IPS-20b (cell line): ENCODE results near the gene ITPRIP.

ENCODE experiments used
- H3K27ac ChIP-seq: one replicate; pipeline ENCODE4 v1.5.1; 2013; ENCODE audit warnings: low read length
- H3K27me3 ChIP-seq: 2 replicates; pipeline ENCODE4 v1.6.1; 2013; ENCODE audit warnings: mild to moderate bottlenecking, low read length, inconsistent platforms; ENCODE audit not compliant: insufficient read depth
- H3K36me3 ChIP-seq: 2 replicates; pipeline ENCODE4 v1.6.1; 2013; ENCODE audit warnings: low read depth, mild to moderate bottlenecking, inconsistent platforms, low read length, moderate library complexity; ENCODE audit not compliant: insufficient read depth
- H3K4me1 ChIP-seq: 2 replicates; pipeline ENCODE4 v1.6.1; 2013; ENCODE audit warnings: mild to moderate bottlenecking, control low read depth, inconsistent platforms, low read length, moderate library complexity; ENCODE audit not compliant: insufficient read depth
- H3K4me3 ChIP-seq: 2 replicates; pipeline ENCODE4 v1.5.1; 2013; ENCODE audit warnings: mild to moderate bottlenecking, low read length, inconsistent platforms
- H3K9ac ChIP-seq: 2 replicates; pipeline ENCODE4 v1.6.1; 2013; ENCODE audit warnings: low read depth, mild to moderate bottlenecking, inconsistent platforms, low read length, moderate library complexity
- H3K9me3 ChIP-seq: 2 replicates; pipeline ENCODE4 v1.6.1; 2013; ENCODE audit warnings: mild to moderate bottlenecking, low read depth, low read length, inconsistent platforms; ENCODE audit not compliant: insufficient read depth

Gene ITPRIP

GRCh38 chr10:104268713-104269645 lies 69.3 kb downstream of the ITPRIP start, which contains the start of gene GSTO2:
Gene GSTO2 (plus strand): TSS chr10:104269184. CDS start chr10:104274916, 5,732 bp downstream.
- Histone ChIP-seq H3K27me3 (peaks cover 5% of the 10 kb centered on the region; the same call in 1 of the 2 replicates), H3K36me3 (peaks cover 39% of the 10 kb centered on the region), H3K9ac (peak within 1 kb of the TSS; percentile 93), H3K27ac (peak within 1 kb of the TSS; percentile 32), H3K4me1 (no peaks in the 10 kb centered on the region), H3K4me3 (peak within 1 kb of the TSS; percentile 86), H3K9me3 (no peaks in the 10 kb centered on the region)

- Histone ChIP-seq H3K27ac (peak overlapping the region; percentile 32), H3K27me3 (no peaks in the 10 kb centered on the region; the same call in 1 of the 2 replicates), H3K4me3 (peak overlapping the region; percentile 86), H3K4me1 (no peaks in the 10 kb centered on the region), H3K36me3 (peaks cover 45% of the 10 kb centered on the region), H3K9me3 (no peaks in the 10 kb centered on the region), H3K9ac (peak overlapping the region; percentile 87)
Measured at GRCh38 chr10:104268405-104268712, 69.9 kb downstream of the ITPRIP start.

- peaks cover 50% of the 10 kb centered on the region for H3K36me3 ChIP-seq
- H3K9me3 ChIP-seq = no peaks in the 10 kb centered on the region
- peak overlapping the region; percentile 86 for H3K4me3 ChIP-seq
- peak overlapping the region; percentile 87; the same call in 1 of the 2 replicates for H3K9ac ChIP-seq
- no peaks in the 10 kb centered on the region for H3K27me3 ChIP-seq
- no peaks in the 10 kb centered on the region for H3K4me1 ChIP-seq
- H3K27ac ChIP-seq = no peak overlapping the region
Measured at GRCh38 chr10:104267721-104268404, 70.4 kb downstream of the ITPRIP start.

- Histone ChIP-seq H3K27ac (no peak overlapping the region), H3K4me3 (no peak overlapping the region), H3K27me3 (no peaks in the 10 kb centered on the region), H3K4me1 (no peaks in the 10 kb centered on the region; the same call in 1 of the 2 replicates), H3K36me3 (peaks cover 78% of the 10 kb centered on the region), H3K9ac (no peak overlapping the region), H3K9me3 (no peaks in the 10 kb centered on the region)
Measured at GRCh38 chr10:104264783-104265182, 73.5 kb downstream of the ITPRIP start.

GRCh38 chr10:104262055-104262454 lies 76.2 kb downstream of the ITPRIP start:
- no peaks in the 10 kb centered on the region; the same call in 1 of the 2 replicates for H3K27me3 ChIP-seq
- H3K9ac ChIP-seq = no peak overlapping the region
- no peaks in the 10 kb centered on the region; the same call in 1 of the 2 replicates for H3K4me1 ChIP-seq
- H3K4me3 ChIP-seq = no peak overlapping the region
- H3K36me3 ChIP-seq = peaks cover 83% of the 10 kb centered on the region
- H3K27ac ChIP-seq = no peak overlapping the region
- no peaks in the 10 kb centered on the region for H3K9me3 ChIP-seq

GRCh38 chr10:104260775-104261115 lies 77.5 kb downstream of the ITPRIP start:
- Histone ChIP-seq H3K27ac (no peak overlapping the region), H3K4me3 (no peak overlapping the region), H3K27me3 (peaks cover 9% of the 10 kb centered on the region; the same call in 1 of the 2 replicates), H3K9me3 (no peaks in the 10 kb centered on the region), H3K4me1 (peaks cover 4% of the 10 kb centered on the region), H3K9ac (no peak overlapping the region), H3K36me3 (peaks cover 74% of the 10 kb centered on the region)

- peaks cover 5% of the 10 kb centered on the region for H3K4me1 ChIP-seq
- H3K9ac ChIP-seq = no peak overlapping the region
- peaks cover 68% of the 10 kb centered on the region for H3K36me3 ChIP-seq
- H3K27ac ChIP-seq = no peak overlapping the region
- H3K27me3 ChIP-seq = peaks cover 15% of the 10 kb centered on the region; the same call in 1 of the 2 replicates
- H3K9me3 ChIP-seq = no peaks in the 10 kb centered on the region
- no peak overlapping the region for H3K4me3 ChIP-seq
Measured at GRCh38 chr10:104259999-104260774, 78.1 kb downstream of the ITPRIP start.
